GM23248 (cell line): Measurements from ENCODE around the gene PIGN. TPM values are rescaled to one million over a fixed set of nuclear protein-coding genes. Genes with fewer than 3 reads are reported as not detected.

Experiments used
- DNase-seq: peaks from one replicate; pipeline ENCODE4 v3.0.0-alpha.2; 2015
- H2AFZ ChIP-seq: fragments of 200-600 bp; sonication (generic); 2 replicates; pipeline ENCODE4 v1.6.1; 2016; ENCODE audit warnings: antibody characterized with exemption
- H3F3A ChIP-seq: fragments of 200-600 bp; sonication (generic); 2 replicates; pipeline ENCODE4 v1.6.1; 2016; ENCODE audit warnings: mild to moderate bottlenecking, antibody characterized with exemption, mixed run types; ENCODE audit not compliant: insufficient read depth
- H3K27ac ChIP-seq: fragments of 200-600 bp; sonication (generic); 2 replicates; pipeline ENCODE4 v1.5.1; 2016; ENCODE audit warnings: mild to moderate bottlenecking
- H3K27me3 ChIP-seq: fragments of 200-600 bp; sonication (generic); replicated peaks from 2 replicates; pipeline ENCODE4 v1.6.1; 2016; ENCODE audit warnings: mild to moderate bottlenecking; ENCODE audit not compliant: insufficient read depth
- H3K36me3 ChIP-seq: fragments of 200-600 bp; sonication (generic); 2 replicates; pipeline ENCODE4 v1.6.1; 2016; ENCODE audit warnings: low read depth, mild to moderate bottlenecking
- H3K4me1 ChIP-seq: fragments of 200-600 bp; sonication (generic); 2 replicates; pipeline ENCODE4 v1.6.1; 2016; ENCODE audit warnings: mild to moderate bottlenecking; ENCODE audit not compliant: insufficient read depth
- H3K4me2 ChIP-seq: fragments of 200-600 bp; sonication (generic); one replicate; pipeline ENCODE4 v1.6.1; 2016; ENCODE audit warnings: mild to moderate bottlenecking; ENCODE audit not compliant: unreplicated experiment
- H3K4me3 ChIP-seq: fragments of 200-600 bp; sonication (generic); 2 replicates; pipeline ENCODE4 v1.5.1; 2016; ENCODE audit warnings: mild to moderate bottlenecking
- H3K79me2 ChIP-seq: fragments of 200-600 bp; sonication (generic); 2 replicates; pipeline ENCODE4 v1.6.1; 2016; ENCODE audit warnings: mild to moderate bottlenecking; ENCODE audit not compliant: insufficient read depth
- H3K9ac ChIP-seq: fragments of 200-600 bp; sonication (generic); 2 replicates; pipeline ENCODE4 v1.6.1; 2016; ENCODE audit warnings: mild to moderate bottlenecking
- H3K9me2 ChIP-seq: fragments of 200-600 bp; sonication (generic); 2 replicates; pipeline ENCODE4 v1.6.1; 2016; ENCODE audit warnings: mixed run types, mild to moderate bottlenecking, moderate library complexity; ENCODE audit not compliant: insufficient read depth
- H3K9me3 ChIP-seq: fragments of 200-600 bp; sonication (generic); one replicate; pipeline ENCODE4 v1.6.1; 2017; ENCODE audit warnings: low read depth
- H4K20me1 ChIP-seq: fragments of 200-600 bp; sonication (generic); 2 replicates; pipeline ENCODE4 v1.6.0; 2016; ENCODE audit not compliant: insufficient read depth
- EZH2 ChIP-seq: fragments of 200-600 bp; sonication (generic); IDR thresholded peaks from 2 replicates; pipeline ENCODE4 v1.6.1; 2018; ENCODE audit warnings: antibody characterized with exemption, mild to moderate bottlenecking; ENCODE audit not compliant: insufficient read depth, poor library complexity, severe bottlenecking
- EZH2phosphoT487 ChIP-seq: fragments of 200-600 bp; sonication (generic); IDR thresholded peaks from 2 replicates; pipeline ENCODE4 v1.6.1; 2018; ENCODE audit warnings: antibody characterized with exemption, moderate library complexity, mild to moderate bottlenecking, low read depth; ENCODE audit not compliant: insufficient read depth
- WGBS, 2 experiments: methylation state at CpG; one replicate each; pipeline ENCODE4 v1.1.6; 2015 to 2017; ENCODE audit warnings: low lambda C conversion rate in 2 of 2, low coverage in 1 of 2; ENCODE audit errors: missing lambda C conversion rate in 2 of 2; 5-methylcytosine and 5-hydroxymethylcytosine counted together
- in situ Hi-C: fragments of 300-500 bp; cut with MboI; formaldehyde crosslinking; loops from 2 replicates; pipeline ENCODE4 v1.15.0; 2020
- polyA plus RNA-seq: library from polyadenylated mRNA; unstranded; fragments of >200 nt; fragmentation: Nextera tagmentation; extraction: Ambion mirVana; gene quantifications from 2 replicates; pipeline ENCODE4 v1.2.1, GENCODE V29; 2016
- total RNA-seq: library from RNA; depleted of rRNA; stranded (reverse); fragments of >200 nt; shearing (Covaris generic); gene quantifications from 2 replicates; pipeline ENCODE4 v1.2.3, GENCODE V29; 2014

PIGN gene
- total and polyA plus RNA-seq, 2 experiments from 2014 or later, result 16.0 to 27.2 TPM

- H3K9me3 ChIP-seq, result peaks cover 8% of the 10 kb centered on the region
- no peak for TF ChIP-seq EZH2phosphoT487
- TF ChIP-seq EZH2, result no peak
- no peaks in the 10 kb centered on the region for H3F3A ChIP-seq
- peaks cover 12% of the 10 kb centered on the region; the same call in 1 of the 2 replicates for H3K4me1 ChIP-seq
- WGBS, 2 experiments, result 95 to 97% methylated on average over 4 of the region's 4 CpGs
- peaks cover 10% of the 10 kb centered on the region; the same call in 1 of the 2 replicates for H3K36me3 ChIP-seq
- H3K27me3 ChIP-seq, result no peaks in the 10 kb centered on the region
- no peak overlapping the region for H3K9ac ChIP-seq
- H3K79me2 ChIP-seq, result no peaks in the 10 kb centered on the region
- H3K4me2 ChIP-seq, result no peak overlapping the region
- no peaks in the 10 kb centered on the region for H4K20me1 ChIP-seq
- H3K4me3 ChIP-seq, result no peak overlapping the region
- no peaks in the 10 kb centered on the region for H3K9me2 ChIP-seq
- no peak for DNase-seq
- no peak overlapping the region for H3K27ac ChIP-seq
- in situ Hi-C loops, result no loop called here
- H2AFZ ChIP-seq, result no peak overlapping the region
Observed at GRCh38 chr18:62097698-62098097, 89.2 kb downstream of the PIGN start.

DNA sequence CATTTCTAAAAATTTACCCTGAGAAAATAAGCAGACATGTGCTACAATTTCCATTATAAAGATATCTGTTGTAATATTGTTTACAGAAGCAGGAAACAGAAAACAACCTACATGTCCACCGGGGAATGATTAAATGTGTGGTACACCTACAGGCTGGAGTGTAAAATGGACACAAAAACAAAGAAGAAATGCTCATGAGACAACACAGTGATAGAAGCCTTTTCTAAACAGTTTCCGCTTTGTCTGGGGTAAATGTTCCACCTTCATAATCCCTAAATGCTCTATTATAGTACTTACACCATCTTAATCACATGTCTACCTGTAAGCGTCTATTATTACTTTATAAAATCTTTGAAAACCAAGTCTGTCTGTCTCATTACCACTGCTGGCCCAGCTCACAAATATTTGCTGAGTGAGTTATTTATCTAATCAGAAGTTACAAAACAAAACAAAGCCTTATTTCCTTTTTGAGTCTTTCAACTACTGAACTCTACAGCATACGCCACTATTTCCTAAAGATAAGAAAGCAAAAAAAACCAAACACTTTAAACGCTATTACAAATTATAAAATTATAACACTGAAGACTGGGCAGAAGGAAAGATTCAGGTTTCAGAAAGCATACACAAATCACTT lies 95.3 kb downstream of the PIGN start:
- Histone ChIP-seq H3K9me2 (no peaks in the 10 kb centered on the region), H4K20me1 (no peaks in the 10 kb centered on the region), H3K79me2 (no peaks in the 10 kb centered on the region), H3K27ac (no peak overlapping the region), H3K9ac (no peak overlapping the region), H2AFZ (no peak overlapping the region), H3K36me3 (no peaks in the 10 kb centered on the region), H3F3A (no peaks in the 10 kb centered on the region), H3K4me1 (peaks cover 5% of the 10 kb centered on the region; the same call in 1 of the 2 replicates), H3K4me3 (no peak overlapping the region), H3K27me3 (no peaks in the 10 kb centered on the region), H3K4me2 (no peak overlapping the region), H3K9me3 (no peaks in the 10 kb centered on the region)
- 98% methylated on average over 5 of the region's 5 CpGs for WGBS, 2 experiments
- TF ChIP-seq EZH2 (no peak), EZH2phosphoT487 (no peak)
- no peak for DNase-seq
- in situ Hi-C loops, result no loop called here

DNA sequence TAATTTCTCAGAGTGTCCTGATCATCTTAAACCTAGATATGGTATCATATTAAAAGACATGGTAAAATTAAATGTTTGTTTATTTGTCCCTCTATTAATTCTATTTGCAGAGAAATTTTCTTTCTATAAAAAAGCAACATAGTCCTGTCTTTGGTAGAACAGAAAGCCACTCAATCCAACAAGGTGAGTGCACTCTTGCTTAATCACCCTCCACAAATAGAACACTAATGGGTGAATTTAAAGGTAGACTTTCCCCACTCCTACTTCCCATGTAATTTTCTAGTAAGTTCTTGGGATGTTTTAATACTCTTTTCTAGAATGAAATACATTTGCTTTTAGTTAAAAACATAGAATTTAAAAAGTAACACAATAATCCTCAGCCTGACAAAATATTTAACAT lies 97.7 kb downstream of the PIGN start:
- Histone ChIP-seq H2AFZ (no peak overlapping the region), H3K27me3 (no peaks in the 10 kb centered on the region), H3K4me2 (no peak overlapping the region), H4K20me1 (no peaks in the 10 kb centered on the region), H3F3A (no peaks in the 10 kb centered on the region), H3K36me3 (no peaks in the 10 kb centered on the region), H3K4me1 (peaks cover 5% of the 10 kb centered on the region; the same call in 1 of the 2 replicates), H3K9me3 (no peaks in the 10 kb centered on the region), H3K79me2 (no peaks in the 10 kb centered on the region), H3K9me2 (no peaks in the 10 kb centered on the region), H3K9ac (no peak overlapping the region), H3K4me3 (no peak overlapping the region), H3K27ac (no peak overlapping the region)
- no peak for TF ChIP-seq EZH2phosphoT487
- TF ChIP-seq EZH2, result no peak
- no peak for DNase-seq
- in situ Hi-C loops, result no loop called here

GRCh38 chr18:62088156-62088555 lies 98.7 kb downstream of the PIGN start:
- Histone ChIP-seq H3K9ac (no peak overlapping the region), H3K27ac (no peak overlapping the region), H4K20me1 (no peaks in the 10 kb centered on the region), H3K4me2 (no peak overlapping the region), H3K27me3 (no peaks in the 10 kb centered on the region), H3F3A (no peaks in the 10 kb centered on the region), H3K4me3 (no peak overlapping the region), H3K9me2 (no peaks in the 10 kb centered on the region), H3K79me2 (no peaks in the 10 kb centered on the region), H3K36me3 (no peaks in the 10 kb centered on the region), H3K9me3 (no peaks in the 10 kb centered on the region), H2AFZ (no peak overlapping the region), H3K4me1 (peaks cover 5% of the 10 kb centered on the region; the same call in 1 of the 2 replicates)
- in situ Hi-C loops, result no loop called here
- DNase-seq, result peak; percentile 10
- WGBS, 2 experiments, result 4 to 10% methylated on average over 2 of the region's 2 CpGs
- TF ChIP-seq EZH2phosphoT487, result no peak
- TF ChIP-seq EZH2, result no peak

DNA sequence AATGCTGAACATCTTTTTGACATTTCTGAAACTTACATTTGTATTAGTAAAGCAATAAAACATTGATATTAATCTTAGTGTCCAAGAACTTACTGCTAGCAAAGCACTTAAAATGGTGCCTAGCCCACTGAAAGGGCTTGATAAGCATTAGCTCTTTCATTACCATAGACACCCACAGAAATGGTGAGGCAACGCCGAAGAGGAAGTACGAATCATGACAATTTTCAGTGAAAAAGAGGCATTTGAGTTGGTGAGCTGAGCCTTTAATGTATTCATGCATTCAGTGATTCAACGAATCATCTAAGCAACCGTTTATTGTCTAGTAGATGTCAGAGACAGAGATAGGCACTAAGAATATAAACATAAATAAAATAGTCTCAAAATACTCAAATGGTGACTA lies 101.1 kb downstream of the PIGN start:
- 82 to 84% methylated on average over 5 of the region's 5 CpGs for WGBS, 2 experiments
- H3K4me1 ChIP-seq, result peaks cover 5% of the 10 kb centered on the region; the same call in 1 of the 2 replicates
- H3F3A ChIP-seq, result no peaks in the 10 kb centered on the region
- H3K9me2 ChIP-seq, result no peaks in the 10 kb centered on the region
- TF ChIP-seq EZH2 (no peak), EZH2phosphoT487 (no peak)
- no peaks in the 10 kb centered on the region for H3K79me2 ChIP-seq
- H3K27ac ChIP-seq, result no peak overlapping the region
- H3K9me3 ChIP-seq, result no peaks in the 10 kb centered on the region
- DNase-seq, result no peak
- no peaks in the 10 kb centered on the region for H3K36me3 ChIP-seq
- no peaks in the 10 kb centered on the region for H4K20me1 ChIP-seq
- H3K4me3 ChIP-seq, result no peak overlapping the region
- H3K27me3 ChIP-seq, result no peaks in the 10 kb centered on the region
- in situ Hi-C loops, result no loop called here
- no peak overlapping the region for H2AFZ ChIP-seq
- no peak overlapping the region for H3K4me2 ChIP-seq
- H3K9ac ChIP-seq, result no peak overlapping the region
